IPS-11a (cell line): ENCODE results near the gene NIPA2.

ENCODE experiments used
- H3K4me3 ChIP-seq: one replicate; pipeline ENCODE4 v1.5.1; 2013; ENCODE audit warnings: low read depth, low read length, control low read depth

Gene NIPA2

DNA sequence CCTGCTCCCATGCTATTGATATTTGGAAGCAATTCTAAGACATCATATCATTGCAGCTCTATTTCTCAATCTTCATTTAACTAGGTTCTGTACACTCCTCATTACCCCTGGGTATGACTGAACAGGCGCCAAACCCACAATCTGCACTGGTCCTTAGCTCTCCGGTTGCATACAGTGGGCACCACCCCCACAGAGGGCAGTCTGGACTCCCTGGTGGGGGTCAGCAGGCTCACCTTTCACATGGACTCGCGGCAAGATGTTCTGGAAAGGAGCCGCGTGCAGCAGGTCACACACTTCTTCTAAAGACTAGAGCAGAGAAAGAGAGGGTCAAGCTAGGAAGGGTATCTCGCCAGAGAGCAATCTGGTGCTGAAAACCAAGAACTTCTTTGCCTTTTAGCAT, 36.5 kb downstream of the NIPA2 start:
- no peak overlapping the region for H3K4me3 ChIP-seq

DNA sequence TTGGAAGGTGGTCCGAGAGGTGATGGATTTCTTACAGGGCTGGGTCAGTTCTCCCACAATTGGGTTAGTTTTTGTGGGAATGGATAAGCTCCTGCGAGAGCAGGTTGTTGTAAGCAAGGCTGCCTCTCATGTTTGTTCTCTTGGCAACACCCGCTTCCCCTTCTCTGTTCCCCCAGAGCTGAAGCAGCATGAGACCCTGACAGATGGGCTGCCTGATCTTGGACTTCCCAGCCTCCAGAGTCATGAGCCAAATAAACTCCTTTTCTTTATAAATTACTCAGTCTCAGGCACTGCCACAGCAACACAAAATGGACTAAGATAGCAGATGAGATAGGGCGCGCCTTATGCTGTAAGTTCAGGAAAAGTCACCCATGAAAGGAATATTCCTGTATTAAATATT, 38.7 kb downstream of the NIPA2 start:
- no peak overlapping the region for H3K4me3 ChIP-seq

DNA sequence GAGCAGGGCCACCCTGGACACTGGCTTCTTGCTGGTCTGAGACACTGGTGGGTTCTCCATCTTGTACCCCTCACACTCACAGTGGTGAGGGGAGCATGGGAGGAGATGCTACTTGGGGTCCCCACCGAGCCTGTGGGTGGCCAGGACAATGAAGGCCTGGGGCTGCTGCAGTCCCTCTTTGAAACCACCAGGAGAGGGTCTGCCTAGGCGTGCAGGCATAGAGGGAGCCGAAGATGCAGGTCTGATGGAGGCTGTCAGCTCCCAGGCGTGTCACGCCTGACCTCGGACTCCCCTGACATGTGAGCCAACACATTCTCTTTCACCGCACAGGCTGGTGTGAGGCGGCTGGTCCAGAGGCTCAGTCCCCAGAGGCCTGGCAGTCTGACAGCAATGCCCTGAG, 39.1 kb downstream of the NIPA2 start:
- H3K4me3 ChIP-seq: no peak overlapping the region

DNA sequence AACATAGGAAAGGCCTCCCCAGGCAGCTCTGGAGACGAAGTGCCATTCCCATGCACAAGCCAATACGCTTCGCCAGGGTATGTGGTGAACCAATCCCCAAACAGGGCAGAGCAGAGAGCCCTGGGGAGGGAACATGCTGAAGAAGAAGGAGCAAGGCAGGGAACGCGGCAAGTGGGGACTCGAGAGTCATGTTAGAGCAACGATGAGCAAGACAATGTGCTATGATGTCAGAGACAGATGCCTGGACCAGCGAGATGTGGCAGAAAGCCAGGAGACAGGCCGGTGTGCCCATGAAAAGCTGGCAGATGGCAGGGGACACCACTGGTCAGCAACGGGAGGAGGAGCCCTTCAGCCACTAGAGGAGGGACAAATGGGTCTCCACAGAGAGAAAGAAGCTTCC, 39.6 kb downstream of the NIPA2 start:
- H3K4me3 ChIP-seq: no peak overlapping the region

DNA sequence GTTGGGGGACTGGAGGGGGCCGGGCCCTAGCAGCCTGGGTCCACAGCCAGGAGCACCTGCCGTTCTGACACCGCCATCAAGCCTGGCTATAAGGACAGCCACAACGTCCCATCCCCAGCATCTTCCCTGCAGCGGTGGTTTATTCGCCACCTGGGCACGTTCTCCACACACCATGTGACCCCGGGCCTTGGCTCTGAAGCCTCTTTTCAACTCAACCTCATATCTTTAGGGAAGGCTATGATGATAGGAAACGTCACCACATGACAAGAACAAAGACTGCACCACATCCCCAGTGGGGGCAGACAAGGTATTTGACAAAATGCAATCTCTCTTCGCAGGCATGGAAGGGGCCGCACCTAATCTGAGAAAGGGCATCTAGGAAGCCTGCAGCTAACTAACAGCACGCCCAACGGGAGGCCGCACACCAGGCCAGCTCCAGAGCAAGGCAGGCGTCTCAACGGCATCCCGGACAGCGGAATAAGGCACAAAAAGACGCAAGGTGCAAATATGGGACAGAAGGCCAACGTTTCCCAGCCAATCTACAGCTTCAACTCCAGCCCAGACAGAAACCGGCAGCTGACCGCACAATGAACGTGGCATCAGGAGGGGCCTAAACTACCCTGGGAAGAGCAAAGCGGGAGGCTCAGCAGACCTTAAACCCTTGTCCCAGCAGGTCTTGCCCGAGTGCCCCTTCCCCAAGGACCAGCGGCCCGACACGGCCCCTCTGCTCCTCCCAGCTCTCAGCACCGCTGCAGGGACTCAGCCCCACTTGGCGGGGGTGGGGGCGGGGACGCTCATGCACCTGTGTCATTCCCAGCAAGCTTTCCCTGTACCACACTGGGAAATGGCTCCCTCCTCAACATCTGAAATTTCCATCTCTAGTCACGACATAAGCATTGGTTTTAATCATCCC, 41.9 kb downstream of the NIPA2 start:
- no peak overlapping the region for H3K4me3 ChIP-seq

DNA sequence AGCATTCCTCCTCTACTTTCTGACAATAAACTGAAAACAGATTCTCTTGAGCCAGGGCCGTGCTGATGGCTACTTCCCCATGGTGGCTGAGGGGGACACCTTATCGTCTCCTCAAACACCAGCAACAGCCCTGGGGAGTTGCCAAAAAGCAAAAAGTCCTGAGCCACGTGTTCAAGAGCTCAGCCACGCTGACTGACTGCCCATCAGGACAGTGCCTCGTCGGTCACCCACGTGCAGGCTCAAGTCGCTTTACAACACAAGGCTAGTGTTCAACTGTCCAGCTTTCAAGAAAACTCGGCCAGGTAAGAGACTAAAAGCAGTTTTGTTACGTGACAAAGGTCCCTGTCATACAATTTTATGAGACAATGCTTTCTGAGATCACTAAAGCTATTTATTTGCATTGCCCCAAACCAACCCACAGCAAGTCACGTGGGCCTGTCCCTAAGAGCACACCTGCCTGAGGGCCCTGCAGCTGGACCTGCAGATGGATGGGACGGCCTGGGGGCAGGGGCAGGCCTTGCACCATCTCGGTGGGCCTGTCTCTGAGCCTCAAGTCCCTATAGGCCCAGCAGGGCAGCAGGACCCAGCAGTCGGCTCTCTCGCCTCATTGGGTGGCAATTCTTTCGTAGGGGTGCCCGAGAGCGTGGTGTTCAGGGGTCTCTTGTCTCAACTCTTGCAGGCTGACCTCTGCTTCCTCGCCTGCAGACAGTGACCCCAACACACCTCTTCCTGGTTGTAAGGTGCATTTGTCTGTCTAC, 42.7 kb downstream of the NIPA2 start:
- no peak overlapping the region for H3K4me3 ChIP-seq

DNA sequence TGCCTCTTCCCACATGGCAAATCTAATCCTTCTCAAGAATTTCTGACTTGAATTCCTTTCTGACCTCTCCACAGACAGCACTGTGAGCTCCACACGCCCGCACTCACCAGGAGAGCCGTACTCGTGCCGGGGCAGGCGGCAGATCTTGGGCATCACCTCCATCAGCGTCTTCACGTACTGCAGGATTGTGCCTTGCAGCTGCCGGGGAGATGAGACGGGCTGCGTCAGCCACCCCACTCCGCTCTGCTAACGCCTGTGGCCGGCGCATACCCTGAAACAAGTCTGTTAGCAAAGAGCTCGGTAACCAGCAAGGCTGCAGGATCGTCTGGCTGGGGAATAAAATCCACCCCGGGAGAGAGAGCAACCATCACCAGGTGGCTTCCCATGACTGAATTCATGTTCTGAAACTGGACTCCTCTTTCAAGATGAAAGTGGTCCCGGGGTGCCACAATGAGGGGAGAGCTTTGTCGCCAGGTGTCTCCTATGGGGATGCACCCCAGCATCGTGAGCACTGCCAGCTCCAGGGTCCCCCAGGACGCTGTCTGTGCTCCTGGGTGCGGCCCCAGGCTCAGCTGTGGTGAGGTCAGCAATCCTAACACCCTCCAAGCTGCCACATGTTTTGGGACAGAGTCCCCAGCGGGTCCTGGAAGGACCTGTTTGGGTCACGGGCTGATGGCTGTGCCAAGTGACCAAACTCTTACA, 43.4 kb downstream of the NIPA2 start:
- no peak overlapping the region for H3K4me3 ChIP-seq

DNA sequence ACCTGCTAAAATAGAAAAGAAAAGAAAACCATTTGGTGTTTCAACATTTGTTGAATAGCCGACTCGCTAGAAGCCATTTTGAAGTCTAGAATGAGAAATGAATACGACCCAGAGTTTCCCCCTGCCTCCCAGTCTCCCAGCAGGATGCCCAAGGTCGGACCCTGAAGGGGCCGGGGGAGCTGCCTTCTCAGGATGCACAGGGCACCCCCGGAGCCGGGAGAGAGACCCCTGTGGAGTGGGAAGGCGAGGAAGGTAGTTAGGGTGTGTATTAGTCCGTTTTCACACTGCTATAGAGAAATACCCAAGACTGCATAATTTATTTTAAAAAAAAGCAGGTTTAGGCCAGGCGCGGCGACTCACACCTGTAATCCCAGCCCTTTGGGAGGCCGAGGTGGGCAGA, 44.7 kb downstream of the NIPA2 start:
- H3K4me3 ChIP-seq: no peak overlapping the region

DNA sequence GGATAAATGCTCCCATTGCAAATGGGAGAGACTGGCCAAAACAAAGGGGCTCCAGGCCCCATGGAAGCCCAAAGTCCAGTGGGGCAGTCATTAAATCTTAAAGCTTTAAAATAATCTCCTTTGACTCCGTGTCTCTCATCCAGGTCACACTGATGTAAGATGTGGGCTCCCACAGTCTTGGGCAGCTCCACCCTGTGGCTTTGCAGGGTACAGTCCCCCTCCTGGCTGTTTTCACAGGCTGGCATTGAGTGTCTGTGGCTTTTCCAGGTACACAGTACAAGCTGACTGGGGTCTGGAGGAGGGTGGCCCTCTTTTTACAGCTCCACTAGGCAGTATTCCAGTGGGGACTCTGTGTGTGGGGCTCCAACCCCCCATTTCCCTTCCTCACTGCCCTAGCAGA, 45.9 kb downstream of the NIPA2 start:
- H3K4me3 ChIP-seq: no peak overlapping the region

DNA sequence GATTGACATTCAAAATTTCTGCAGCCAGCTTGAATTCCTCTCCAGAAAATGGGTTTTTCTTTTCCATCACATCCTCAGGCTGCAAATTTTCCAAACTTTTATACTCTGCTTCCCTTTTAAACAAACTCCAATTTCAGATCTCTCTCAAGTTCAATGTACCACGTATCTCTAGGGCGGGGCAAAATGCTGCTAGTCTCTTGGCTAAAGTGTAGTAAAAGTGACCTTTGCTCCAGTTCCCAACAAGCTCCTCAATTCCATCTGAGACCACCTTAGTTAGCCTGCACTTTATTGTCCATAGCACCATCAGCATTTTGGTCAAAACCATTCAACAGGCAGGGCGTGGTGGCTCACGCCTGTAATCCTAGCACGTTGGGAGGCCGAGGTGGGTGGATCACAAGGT, 46.7 kb downstream of the NIPA2 start:
- no peak overlapping the region for H3K4me3 ChIP-seq

DNA sequence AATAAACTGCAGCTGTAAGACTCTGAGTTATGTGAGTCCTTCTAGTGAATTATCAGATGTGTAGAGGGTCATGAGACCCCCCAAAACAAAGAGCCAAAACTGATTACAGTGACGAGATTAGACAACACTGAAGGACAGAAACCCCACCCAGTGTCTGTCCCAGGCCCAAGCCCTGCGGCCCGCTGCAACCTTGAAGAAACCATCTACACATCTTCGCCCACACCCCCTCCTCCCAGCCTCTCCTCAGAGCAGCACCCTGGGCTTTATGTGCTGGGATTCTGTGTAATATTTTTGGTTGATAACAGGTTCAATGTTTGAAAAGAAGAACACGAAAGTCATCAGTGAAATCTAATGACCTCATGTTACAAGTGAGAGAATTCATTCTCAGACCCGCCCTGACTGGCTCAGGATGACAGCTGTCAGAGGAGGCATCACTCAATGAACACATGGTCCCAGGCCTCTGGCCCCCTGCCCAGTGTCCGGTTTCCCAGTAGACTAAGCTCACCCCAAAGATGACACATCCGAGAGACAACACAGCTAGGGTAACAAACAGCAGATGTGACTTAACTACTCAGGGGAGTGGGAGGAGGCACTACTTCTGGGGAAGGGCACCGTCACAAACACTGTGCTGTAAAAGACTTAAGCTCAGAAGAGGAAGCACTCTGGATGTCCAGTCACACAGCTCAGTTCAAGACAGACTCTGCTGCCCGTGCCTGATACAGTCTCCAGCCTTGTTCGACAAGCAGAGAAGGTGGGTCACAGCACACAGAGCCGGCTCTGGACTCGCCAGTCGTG, 48.9 kb downstream of the NIPA2 start:
- no peak overlapping the region for H3K4me3 ChIP-seq

DNA sequence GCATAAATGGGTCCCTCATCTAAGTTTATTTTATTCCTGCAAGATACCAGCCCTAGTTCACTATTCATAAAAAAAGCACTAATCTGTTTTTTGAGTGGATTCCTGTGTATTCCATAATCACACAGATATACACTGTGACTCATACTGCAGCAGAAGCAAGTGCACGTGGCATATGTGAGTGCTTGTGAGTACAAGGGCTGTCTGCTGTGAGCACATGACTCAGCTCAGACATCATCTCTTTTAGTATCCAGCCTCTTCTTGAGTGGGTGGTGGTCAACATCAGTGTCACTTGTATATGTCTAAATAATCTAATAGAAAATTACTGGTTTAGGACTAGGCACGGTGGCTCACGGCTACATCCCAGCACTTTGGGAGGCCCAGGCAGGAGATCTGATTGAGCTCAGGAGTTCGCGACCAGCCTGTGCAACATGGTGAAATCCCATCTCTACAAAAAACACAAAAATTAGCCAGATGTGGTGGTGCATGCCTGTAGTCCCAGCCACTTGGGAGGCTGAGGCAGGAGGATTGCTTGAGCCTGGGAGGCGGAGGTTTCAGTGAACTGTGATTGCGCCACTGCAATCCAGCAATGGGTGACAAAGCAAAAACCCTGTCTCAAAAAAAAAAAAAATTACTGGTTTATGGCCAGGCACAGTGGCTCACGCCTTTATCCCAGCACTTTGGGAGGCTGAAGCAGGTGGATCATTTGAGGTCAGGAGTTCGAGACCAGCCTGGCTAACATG, 49.8 kb downstream of the NIPA2 start:
- H3K4me3 ChIP-seq: no peak overlapping the region

DNA sequence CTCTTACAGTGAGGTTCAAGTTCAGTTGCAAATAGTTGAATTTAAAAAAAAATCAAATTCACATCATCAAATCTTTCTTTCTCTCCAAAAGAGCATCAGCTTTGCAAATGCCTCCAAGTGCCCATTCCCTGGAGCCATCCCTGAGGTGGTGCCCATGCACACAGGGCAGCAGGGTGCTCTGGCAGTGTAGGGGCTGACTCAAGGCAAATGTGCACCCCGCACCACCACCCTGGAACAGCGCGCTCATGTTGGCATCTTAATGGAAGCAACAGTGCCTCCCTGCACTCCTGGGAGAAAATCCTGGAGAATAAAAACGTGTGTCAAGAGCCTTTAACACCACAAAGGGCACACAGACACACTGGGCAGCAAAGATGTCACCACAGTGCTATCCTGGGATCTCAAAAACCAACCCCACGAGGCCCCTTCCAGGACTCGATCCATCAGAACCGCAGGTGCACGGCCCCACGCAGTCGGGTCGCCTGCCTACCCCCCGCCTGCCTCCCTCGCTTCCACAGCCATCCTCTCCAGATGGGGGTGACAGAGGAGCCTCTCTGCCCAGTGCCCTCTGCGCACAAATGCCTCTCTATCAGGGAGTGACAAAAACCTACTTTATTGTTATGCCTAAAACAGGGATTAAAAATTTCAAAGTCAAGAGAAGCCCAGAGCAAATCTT, 50.8 kb downstream of the NIPA2 start:
- no peak overlapping the region for H3K4me3 ChIP-seq

DNA sequence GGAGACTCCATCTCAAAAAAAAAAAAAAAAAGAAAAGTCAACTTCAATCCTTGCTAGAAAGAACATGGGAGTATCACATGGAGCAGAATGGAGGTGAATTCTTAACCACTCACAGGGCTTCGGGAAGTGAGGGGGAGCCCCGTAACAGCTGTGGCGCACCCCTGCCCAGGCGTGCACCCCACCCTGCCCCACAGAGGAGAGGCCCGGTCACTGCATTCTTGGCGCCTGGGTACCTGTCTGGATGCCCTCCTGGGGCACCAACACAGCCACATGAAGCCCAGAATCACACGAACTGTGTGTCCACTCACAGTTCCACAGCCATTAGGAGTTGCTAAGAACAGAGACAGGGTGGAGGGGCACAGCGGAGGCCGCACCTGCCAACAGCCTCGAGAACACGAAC, 51.8 kb downstream of the NIPA2 start:
- no peak overlapping the region for H3K4me3 ChIP-seq

DNA sequence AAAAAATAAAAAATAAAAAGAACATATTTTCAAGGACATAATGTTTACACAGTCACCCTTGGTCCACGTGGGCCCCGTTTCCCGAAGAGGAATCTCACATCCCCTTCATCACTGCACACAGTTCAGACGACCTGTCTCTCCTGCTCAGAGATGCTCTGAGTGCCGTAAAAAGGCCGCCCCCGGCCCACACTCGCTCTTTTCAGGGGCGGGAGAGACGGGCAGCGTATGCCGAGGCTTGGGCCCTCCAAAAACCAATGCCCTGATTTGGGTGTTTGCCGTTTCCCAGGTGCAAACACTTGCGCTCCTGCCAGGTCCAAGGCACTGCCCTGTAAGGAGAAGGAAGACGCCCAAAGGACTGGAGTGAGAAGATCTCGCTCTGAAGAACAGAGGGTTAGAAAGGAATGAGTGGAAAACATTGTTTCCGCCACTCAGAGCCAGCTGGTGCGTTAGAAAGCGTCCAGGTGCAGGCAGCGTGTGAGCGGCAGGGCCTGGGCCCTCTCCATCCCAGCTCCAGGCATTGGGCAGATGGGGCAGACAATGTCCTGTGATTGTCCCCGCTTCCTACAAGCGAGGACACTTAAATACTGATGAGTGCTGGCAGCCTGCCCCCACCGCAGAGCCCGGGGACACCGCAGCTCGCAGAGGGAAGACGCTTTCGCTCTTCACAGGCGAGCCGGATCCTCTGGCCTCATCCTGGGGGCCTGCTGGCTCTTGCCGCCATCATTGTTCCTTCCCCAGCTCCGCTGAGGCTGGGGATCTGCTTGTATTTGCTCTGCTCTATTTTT, 53.2 kb downstream of the NIPA2 start:
- H3K4me3 ChIP-seq: no peak overlapping the region

DNA sequence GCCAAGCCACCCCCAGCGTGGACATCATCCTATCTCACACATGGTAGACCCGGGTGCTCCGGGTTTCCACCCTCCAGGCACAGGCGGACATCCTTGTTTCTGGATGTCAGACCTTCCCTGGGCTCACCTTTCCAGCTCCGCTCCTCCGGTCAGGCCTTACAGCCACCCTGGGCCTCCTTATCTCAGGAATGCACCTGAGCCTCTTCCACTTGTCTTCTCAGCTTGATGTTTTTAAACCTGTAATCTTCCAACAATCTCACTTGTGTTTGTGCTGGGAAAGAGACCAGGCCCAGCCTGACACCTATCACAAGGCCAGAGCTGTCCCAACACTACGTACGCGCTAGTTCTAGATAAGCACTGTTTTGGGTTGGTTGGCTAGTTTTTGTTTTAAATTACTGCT, 53.9 kb downstream of the NIPA2 start:
- no peak overlapping the region for H3K4me3 ChIP-seq

DNA sequence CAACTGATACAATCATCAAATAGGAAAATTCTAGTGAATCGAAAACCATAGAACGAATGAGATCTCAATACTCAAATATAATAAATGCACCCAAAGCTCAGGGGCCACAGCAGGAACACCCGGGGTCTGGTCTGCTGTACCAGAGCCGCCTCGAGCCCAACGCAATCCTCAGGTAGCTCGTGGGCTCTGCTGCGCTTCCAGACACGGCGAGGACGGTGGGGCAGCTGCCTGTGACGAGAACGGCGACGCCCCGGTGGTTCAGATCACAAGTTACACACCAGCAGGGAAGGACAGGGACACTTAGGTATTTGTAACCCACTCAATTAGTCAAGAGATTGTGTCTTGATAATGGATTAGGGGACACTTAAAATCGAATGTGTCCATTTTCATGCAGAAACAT, 54.6 kb downstream of the NIPA2 start:
- H3K4me3 ChIP-seq: no peak overlapping the region

DNA sequence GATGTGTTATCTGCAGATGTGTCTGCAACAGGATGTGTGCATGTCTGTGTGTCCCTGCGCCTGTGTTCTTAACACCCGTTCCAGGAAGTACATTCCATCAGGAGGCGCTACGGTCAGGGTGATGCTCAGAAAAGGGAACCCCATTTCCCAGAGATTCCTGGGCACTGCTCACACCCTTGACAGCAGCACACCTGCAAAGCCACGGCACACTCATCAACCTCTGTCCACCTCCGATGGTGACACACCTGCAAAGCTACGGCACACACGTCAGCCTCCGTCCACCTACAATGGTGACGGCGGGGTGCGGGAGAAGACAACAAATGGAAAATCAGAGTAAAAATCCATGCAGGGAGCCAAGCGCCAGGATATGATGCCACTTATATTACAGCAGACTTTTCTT, 55.4 kb downstream of the NIPA2 start:
- H3K4me3 ChIP-seq: no peak overlapping the region
